Tibial nerve (tissue), 4 donors: Measurements from ENCODE around the gene TMCC1. TPM values are rescaled to one million over a fixed set of nuclear protein-coding genes. Genes with fewer than 3 reads are reported as not detected.
"Not testable (repeated sequence)": the region's sequence is repeated elsewhere in the genome, so short reads cannot be mapped to it uniquely, and the experiment has no call there.

ENCODE experiments used
- DNase-seq, 2 donors: peaks; one replicate each; pipeline ENCODE4 v3.0.0-alpha.2; 2019; ENCODE audit warnings: low spot score in 2 of 2
- H3K27ac ChIP-seq, 4 donors: fragments of 200-600 bp; sonication (generic) in 3 of 4; one replicate each; pipeline ENCODE4 v1.5.1; 2017 to 2019; ENCODE audit warnings: mild to moderate bottlenecking in 1 of 4
- H3K27me3 ChIP-seq, 2 donors: fragments of 200-600 bp; sonication (generic) in 1 of 2; one replicate each; pipeline versions ENCODE4 v1.5.1 to v1.6.0; 2017 to 2019
- H3K36me3 ChIP-seq, 3 donors: fragments of 200-600 bp; sonication (generic); one replicate each; pipeline ENCODE4 v1.5.1; 2018 to 2019
- H3K4me1 ChIP-seq, 4 donors: fragments of 200-600 bp; sonication (generic) in 3 of 4; one replicate each; pipeline ENCODE4 v1.5.1; 2017 to 2019
- H3K4me3 ChIP-seq, 4 donors: fragments of 200-600 bp; sonication (generic) in 3 of 4; one replicate each; pipeline ENCODE4 v1.5.1; 2017 to 2019; ENCODE audit warnings: mild to moderate bottlenecking in 1 of 4, moderate library complexity in 1 of 4
- H3K9me3 ChIP-seq, 4 donors: fragments of 200-600 bp; sonication (generic) in 3 of 4; one replicate each; pipeline ENCODE4 v1.5.1; 2017 to 2019
- CTCF ChIP-seq, 5 experiments: fragments of 200-600 bp in 3 of 5; fragments of 450-650 bp in 2 of 5; sonication (generic) in 3 of 5; IDR thresholded peaks; one replicate each; pipeline ENCODE4 v1.5.1; 2016 to 2019; ENCODE audit warnings: antibody characterized with exemption in 5 of 5, mild to moderate bottlenecking in 3 of 5, moderate library complexity in 2 of 5
- EP300 ChIP-seq, 2 donors: sonication (generic); formaldehyde crosslinking; IDR thresholded peaks; one replicate each; pipeline ENCODE4 v1.6.1; 2017; ENCODE audit warnings: antibody characterized with exemption in 2 of 2, mild to moderate bottlenecking in 1 of 2
- POLR2A ChIP-seq, 2 donors: fragments of 450-650 bp; IDR thresholded peaks; one replicate each; pipeline ENCODE4 v1.6.1; 2017; ENCODE audit warnings: antibody characterized with exemption in 2 of 2, mild to moderate bottlenecking in 2 of 2, moderate library complexity in 2 of 2
- WGBS, 2 donors: methylation state at CpG; one replicate each; pipeline ENCODE4 v1.1.5; 2018; 5-methylcytosine and 5-hydroxymethylcytosine counted together
- total RNA-seq, 4 donors: library from RNA; depleted of rRNA; stranded (reverse); fragments of >200 nt; gene quantifications; one replicate each; pipeline ENCODE4 v1.1.0, GENCODE V29; 2016

Gene TMCC1
- total RNA-seq, 4 donors from 2014 or later, result 19.9 to 27.9 (median 23.1) TPM

- 92 to 93% methylated on average over 2 of the region's 2 CpGs for WGBS, 2 donors
- Histone ChIP-seq H3K4me1 (peaks cover 0 to 9% (median 4%) of the 10 kb centered on the region in 4 donors), H3K9me3 (no peaks in the 10 kb centered on the region), H3K36me3 (peaks cover 0 to 13% (median 0%) of the 10 kb centered on the region in 3 donors), H3K27ac (no peak overlapping the region), H3K27me3 (no peaks in the 10 kb centered on the region), H3K4me3 (no peak overlapping the region)
- no peak for TF ChIP-seq POLR2A (IDR thresholded peaks at IDR 0.05)
- no peak for TF ChIP-seq EP300 (IDR thresholded peaks at IDR 0.05)
- TF ChIP-seq CTCF (IDR thresholded peaks at IDR 0.05), result no peak
- no peak for DNase-seq
Measured at GRCh38 chr3:129758306-129758705, 135.2 kb downstream of the TMCC1 start.

- H3K27me3 ChIP-seq, result no peaks in the 10 kb centered on the region
- no peak overlapping the region for H3K4me3 ChIP-seq
- no peak for DNase-seq
- TF ChIP-seq POLR2A (IDR thresholded peaks at IDR 0.05) (no peak), CTCF (IDR thresholded peaks at IDR 0.05) (no peak), EP300 (IDR thresholded peaks at IDR 0.05) (no peak)
- H3K36me3 ChIP-seq, result peaks cover 0 to 13% (median 0%) of the 10 kb centered on the region in 3 donors
- H3K9me3 ChIP-seq, result peaks cover 0 to 4% (median 2%) of the 10 kb centered on the region in 4 donors
- peak overlapping the region in 1 of 4 donors; percentile 23 for H3K27ac ChIP-seq
- WGBS, 2 donors, result 89 to 95% methylated on average over 1 of the region's 1 CpG
- H3K4me1 ChIP-seq, result peaks cover 0 to 9% (median 4%) of the 10 kb centered on the region in 4 donors
Measured at GRCh38 chr3:129756871-129757270, 136.6 kb downstream of the TMCC1 start.

GRCh38 chr3:129751105-129751504, 142.4 kb downstream of the TMCC1 start:
- not testable (repeated sequence) for H3K4me3 ChIP-seq, H3K9me3 ChIP-seq, H3K27me3 ChIP-seq, H3K4me1 ChIP-seq, H3K27ac ChIP-seq, H3K36me3 ChIP-seq, DNase-seq
- 88 to 89% methylated on average over 2 of the region's 2 CpGs for WGBS, 2 donors

GRCh38 chr3:129749692-129750091, 143.8 kb downstream of the TMCC1 start:
- TF ChIP-seq CTCF (IDR thresholded peaks at IDR 0.05) (no peak), POLR2A (IDR thresholded peaks at IDR 0.05) (no peak), EP300 (IDR thresholded peaks at IDR 0.05) (no peak)
- Histone ChIP-seq H3K9me3 (peaks cover 0 to 4% (median 2%) of the 10 kb centered on the region in 4 donors), H3K4me3 (no peak overlapping the region), H3K27ac (no peak overlapping the region), H3K36me3 (no peaks in the 10 kb centered on the region), H3K27me3 (no peaks in the 10 kb centered on the region), H3K4me1 (peaks cover 0 to 14% (median 2%) of the 10 kb centered on the region in 4 donors)
- no peak for DNase-seq

- no peak for DNase-seq
- no peaks in the 10 kb centered on the region for H3K36me3 ChIP-seq
- H3K4me1 ChIP-seq, result peaks cover 0 to 23% (median 2%) of the 10 kb centered on the region in 4 donors
- no peak overlapping the region for H3K4me3 ChIP-seq
- WGBS, 2 donors, result 100% methylated on average over 3 of the region's 3 CpGs
- no peaks in the 10 kb centered on the region for H3K27me3 ChIP-seq
- no peak overlapping the region for H3K27ac ChIP-seq
- TF ChIP-seq CTCF (IDR thresholded peaks at IDR 0.05) (no peak), EP300 (IDR thresholded peaks at IDR 0.05) (no peak), POLR2A (IDR thresholded peaks at IDR 0.05) (no peak)
- peaks cover 0 to 4% (median 2%) of the 10 kb centered on the region in 4 donors for H3K9me3 ChIP-seq
Measured at GRCh38 chr3:129747992-129748391, 145.5 kb downstream of the TMCC1 start.

- WGBS, 2 donors, result 72 to 74% methylated on average over 4 of the region's 4 CpGs
- Histone ChIP-seq H3K27me3 (no peaks in the 10 kb centered on the region), H3K4me1 (peaks cover 0 to 23% (median 2%) of the 10 kb centered on the region in 4 donors), H3K9me3 (no peaks in the 10 kb centered on the region), H3K27ac (no peak overlapping the region), H3K4me3 (no peak overlapping the region), H3K36me3 (no peaks in the 10 kb centered on the region)
- no peak for DNase-seq
- TF ChIP-seq CTCF (IDR thresholded peaks at IDR 0.05) (no peak), EP300 (IDR thresholded peaks at IDR 0.05) (no peak), POLR2A (IDR thresholded peaks at IDR 0.05) (no peak)
Measured at GRCh38 chr3:129747136-129747535, 146.4 kb downstream of the TMCC1 start.
